GM12878 (cell line): ENCODE results near the gene COMMD1. TPM values are rescaled to one million over a fixed set of nuclear protein-coding genes. Genes with fewer than 3 reads are reported as not detected.

Experiments used
- BCL3 ChIP-seq: IDR thresholded peaks from 2 replicates; pipeline ENCODE4 v1.6.1; 2011; ENCODE audit warnings: borderline replicate concordance, low read depth, mild to moderate bottlenecking, moderate library complexity, low read length; ENCODE audit not compliant: insufficient read depth, poor library complexity, severe bottlenecking
- CHD2 ChIP-seq: IDR thresholded peaks from 2 replicates; pipeline ENCODE4 v1.6.1; 2011; ENCODE audit warnings: low read depth, low read length, improper control_type of control experiment, borderline replicate concordance
- CTCF ChIP-seq, 3 experiments: IDR thresholded peaks in 2 of 3; conservative IDR thresholded peaks in 1 of 3; 2 replicates each; pipeline ENCODE4 v1.5.1; 2011; ENCODE audit warnings: low read depth in 3 of 3, low read length in 3 of 3, mild to moderate bottlenecking in 3 of 3, control low read depth in 2 of 3, moderate library complexity in 2 of 3, inconsistent platforms in 1 of 3, mixed read lengths in 1 of 3; ENCODE audit not compliant: control insufficient read depth in 2 of 3, insufficient read depth in 1 of 3; ENCODE audit errors: extremely low read depth in 1 of 3
- E2F4 ChIP-seq: IDR thresholded peaks from 2 replicates; pipeline ENCODE4 v1.6.1; 2012; ENCODE audit warnings: low read depth, low read length, improper control_type of control experiment
- GABPA ChIP-seq: IDR thresholded peaks from 2 replicates; pipeline ENCODE4 v1.6.1; 2014; ENCODE audit warnings: antibody characterized with exemption, low read depth, mild to moderate bottlenecking, inconsistent platforms
- HDGF ChIP-seq: fragments of 450-650 bp; IDR thresholded peaks from 2 replicates; pipeline ENCODE4 v1.6.1; 2016; ENCODE audit warnings: antibody characterized with exemption
- IRF4 ChIP-seq: IDR thresholded peaks from 2 replicates; pipeline ENCODE4 v1.6.1; 2011; ENCODE audit warnings: low read depth, low read length
- KAT2A ChIP-seq: conservative IDR thresholded peaks from 2 replicates; pipeline ENCODE4 v1.6.1; 2011; ENCODE audit warnings: low read depth, low read length; ENCODE audit not compliant: control insufficient read depth
- MLLT1 ChIP-seq: fragments of 450-650 bp; IDR thresholded peaks from 2 replicates; pipeline ENCODE4 v1.6.1; 2016; ENCODE audit warnings: mild to moderate bottlenecking
- MTA2 ChIP-seq: fragments of 450-650 bp; IDR thresholded peaks from 2 replicates; pipeline ENCODE4 v1.6.1; 2016; ENCODE audit warnings: low read depth, mild to moderate bottlenecking, moderate library complexity
- MXI1 ChIP-seq: fragments of 150-350 bp; IDR thresholded peaks from 2 replicates; pipeline ENCODE4 v1.6.1; 2011; ENCODE audit warnings: low read depth, mild to moderate bottlenecking, inconsistent platforms, low read length, improper control_type of control experiment
- NBN ChIP-seq: fragments of 450-650 bp; IDR thresholded peaks from 2 replicates; pipeline ENCODE4 v1.6.1; 2016
- NFYA ChIP-seq: IDR thresholded peaks from 2 replicates; pipeline ENCODE4 v1.6.1; 2011; ENCODE audit warnings: low read depth, mild to moderate bottlenecking, low read length, improper control_type of control experiment, borderline replicate concordance
- NR2F1 ChIP-seq: fragments of 450-650 bp; conservative IDR thresholded peaks from 2 replicates; pipeline ENCODE4 v1.6.1; 2017; ENCODE audit warnings: mild to moderate bottlenecking
- STAT1 ChIP-seq: fragments of 450-650 bp; conservative IDR thresholded peaks from 2 replicates; pipeline ENCODE4 v1.6.1; 2014; ENCODE audit warnings: antibody characterized with exemption, mild to moderate bottlenecking
- TARDBP ChIP-seq: IDR thresholded peaks from 2 replicates; pipeline ENCODE4 v1.6.1; 2016; ENCODE audit warnings: borderline replicate concordance
- TCF12 ChIP-seq: IDR thresholded peaks from 2 replicates; pipeline ENCODE4 v1.6.1; 2011; ENCODE audit warnings: low read depth, mild to moderate bottlenecking, low read length
- YBX1 ChIP-seq: fragments of 450-650 bp; IDR thresholded peaks from 2 replicates; pipeline ENCODE4 v1.6.1; 2016; ENCODE audit warnings: antibody characterized with exemption
- ZNF592 ChIP-seq: fragments of 450-650 bp; IDR thresholded peaks from 2 replicates; pipeline ENCODE4 v1.6.1; 2017; ENCODE audit warnings: mild to moderate bottlenecking, moderate library complexity
- polyA plus RNA-seq, 11 experiments: library from polyadenylated mRNA; depleted of rRNA in 4 of 11; unstranded in 6 of 11; stranded (reverse) in 5 of 11; fragments of >200 nt; fragmentation: Nextera tagmentation in 4 of 11; fragmentation: Illumina TruSeq in 1 of 11; extraction: Ambion mirVana in 4 of 11; extraction: Trizol in 1 of 11; gene quantifications; 1 replicate in 1 of 11; 2 replicates in 10 of 11; pipeline versions ENCODE4 v1.2.1 to v1.2.3, GENCODE V29; 2011 to 2016; ENCODE audit warnings: inconsistent platforms in 2 of 11, missing spikeins in 2 of 11, low read depth in 1 of 11
- total RNA-seq, 4 experiments: library from RNA; depleted of rRNA in 3 of 4; stranded (reverse); fragments of >200 nt in 3 of 4; fragmentation: Illumina TruSeq in 1 of 4; extraction: Trizol in 1 of 4; gene quantifications; 2 replicates each; pipeline versions ENCODE4 v1.2.1 to v1.2.3, GENCODE V29; 2013 to 2021

COMMD1 gene
- total and polyA plus RNA-seq, 10 of the 15 experiments (the other 5 are each of a cell fraction or from before 2014, with no cell fraction given) = 39.7 to 210 (median 53.7) TPM

GRCh38 chr2:62099523-62100175 lies 194.2 kb downstream of the COMMD1 start (continued):
- TF ChIP-seq MTA2 (no peak; the same call in 1 of the 2 replicates), YBX1 (no peak), NR2F1 (peak; percentile 86), E2F4 (no peak), CHD2 (0 out of 2 replicates have a peak, but pooled peaks have one; percentile 31), GABPA (no peak), CTCF (IDR thresholded peaks at IDR 0.05 in 2 of 3, conservative IDR thresholded peaks at IDR 0.05 in 1 of 3; ENCODE audit: control insufficient read depth in 2 of 3, extremely low read depth in 1 of 3, insufficient read depth in 1 of 3, low read depth in 3 of 3, low read length in 3 of 3) (no peak), ZNF592 (no peak), NBN (0 out of 2 replicates have a peak, but pooled peaks have one; percentile 55), STAT1 (no peak), BCL3 (no peak), HDGF (no peak), TARDBP (no peak), NFYA (no peak), MXI1 (0 out of 2 replicates have a peak, but pooled peaks have one; percentile 19), IRF4 (no peak), TCF12 (peak; percentile 63), MLLT1 (peak; percentile 83), KAT2A (no peak)
